A549 (cell line): ENCODE data around the gene MEI4. TPM values are rescaled to one million over a fixed set of nuclear protein-coding genes. Genes with fewer than 3 reads are reported as not detected.

ENCODE experiments used
- ATAC-seq, 2 experiments: fragments of 200-7000 bp in 1 of 2; fragments of >200 bp in 1 of 2; cut with Nextera tagmentation in 1 of 2; cut with Tn5 transposase in 1 of 2; 3 replicates each; pipeline versions ENCODE4 v1.8.0 to v1.9.1; 2018 to 2020; ENCODE audit warnings: mild to moderate bottlenecking in 1 of 2, moderate library complexity in 1 of 2
- CTCF ChIA-PET: fragments of 300-600 bp; sonication (Branson Sonifier 250); formaldehyde crosslinking; extraction: SDS; loops from one replicate; lab custom pipeline; 2021; ENCODE audit warnings: antibody characterized with exemption, inconsistent platforms; lab: Yijun Ruan, JAX
- POLR2A ChIA-PET: fragments of 350-600 bp; formaldehyde crosslinking; extraction: SDS; loops from one replicate; lab custom pipeline; 2021; ENCODE audit warnings: antibody characterized with exemption, inconsistent platforms; lab: Yijun Ruan, JAX
- DNase-seq, 2 experiments: peaks; one replicate each; pipeline versions ENCODE4 v3.0.0 to v3.0.0-alpha.2; 2011 to 2016; ENCODE audit warnings: low read depth in 1 of 2, low spot score in 1 of 2
- FAIRE-seq: peaks from 2 replicates; lab custom pipeline; 2011; peaks lifted over from hg19 to GRCh38; lab: Jason Lieb, UNC
- H3K27ac ChIP-seq, 2 experiments: fragments of >200 bp; sonication (Bioruptor Twin); formaldehyde crosslinking; 3 replicates each; pipeline ENCODE4 v1.5.1; 2016 to 2017
- H3K4me1 ChIP-seq: fragments of >200 bp; sonication (Bioruptor Twin); formaldehyde crosslinking; 3 replicates; pipeline ENCODE4 v1.6.1; 2016
- H3K4me2 ChIP-seq: fragments of >200 bp; sonication (Bioruptor Twin); formaldehyde crosslinking; 3 replicates; pipeline ENCODE4 v1.6.1; 2016
- H3K4me3 ChIP-seq: fragments of >200 bp; sonication (Bioruptor Twin); formaldehyde crosslinking; 3 replicates; pipeline ENCODE4 v1.5.1; 2016
- H3K9me3 ChIP-seq: fragments of >200 bp; sonication (Bioruptor Twin); formaldehyde crosslinking; 3 replicates; pipeline ENCODE4 v1.6.1; 2016
- BCL3 ChIP-seq: fragments of >200 bp; sonication (Bioruptor Twin); formaldehyde crosslinking; IDR thresholded peaks from 3 replicates; pipeline ENCODE4 v1.6.1; 2016
- CEBPB ChIP-seq, 2 experiments: fragments of >200 bp in 1 of 2; sonication (Bioruptor Twin) in 1 of 2; formaldehyde crosslinking in 1 of 2; IDR thresholded peaks; 2 replicates each; pipeline ENCODE4 v1.6.1; 2012 to 2016
- CHD2 ChIP-seq: fragments of 150-350 bp; IDR thresholded peaks from 2 replicates; pipeline ENCODE4 v1.6.1; 2014; ENCODE audit warnings: low read length; ENCODE audit not compliant: partially characterized antibody
- FOSL2 ChIP-seq, 2 experiments: fragments of 450-650 bp in 1 of 2; fragments of >200 bp in 1 of 2; sonication (Bioruptor Twin) in 1 of 2; formaldehyde crosslinking; IDR thresholded peaks; 2 replicates each; pipeline versions ENCODE4 v1.5.0 to v1.6.1; 2016 to 2020; ENCODE audit warnings: mild to moderate bottlenecking in 1 of 2, moderate library complexity in 1 of 2
- GATA3 ChIP-seq: IDR thresholded peaks from 2 replicates; pipeline ENCODE4 v1.6.1; 2012; ENCODE audit warnings: borderline replicate concordance
- HEYL ChIP-seq: fragments of 250-450 bp; sonication (Bioruptor Pico); IDR thresholded peaks from 2 replicates; pipeline ENCODE4 v1.8.0; 2021; ENCODE audit warnings: mild to moderate bottlenecking, moderate library complexity
- HOXA7 ChIP-seq: fragments of 250-450 bp; sonication (Bioruptor Pico); IDR thresholded peaks from 2 replicates; pipeline ENCODE4 v1.5.0; 2020; ENCODE audit warnings: mild to moderate bottlenecking, moderate library complexity
- HOXB5 ChIP-seq: fragments of 250-450 bp; sonication (Bioruptor Pico); IDR thresholded peaks from 2 replicates; pipeline ENCODE4 v1.5.0; 2020; ENCODE audit warnings: mild to moderate bottlenecking, moderate library complexity
- JUN ChIP-seq, 2 experiments: fragments of >200 bp; sonication (Bioruptor Twin); formaldehyde crosslinking; IDR thresholded peaks; 2 replicates in 1 of 2; 3 replicates in 1 of 2; pipeline ENCODE4 v1.6.1; 2016 to 2017
- KDM5A ChIP-seq: fragments of 200-600 bp; sonication (generic); IDR thresholded peaks from 2 replicates; pipeline ENCODE4 v1.6.1; 2016; ENCODE audit warnings: antibody characterized with exemption, mild to moderate bottlenecking
- MAZ ChIP-seq: fragments of 150-350 bp; IDR thresholded peaks from 2 replicates; pipeline ENCODE4 v1.6.1; 2014; ENCODE audit warnings: antibody characterized with exemption, low read depth, low read length, borderline replicate concordance
- NPAS2 ChIP-seq: fragments of 250-450 bp; sonication (Bioruptor Pico); IDR thresholded peaks from 2 replicates; pipeline ENCODE4 v1.8.0; 2022; ENCODE audit warnings: mild to moderate bottlenecking, moderate library complexity, borderline replicate concordance
- POLR2A ChIP-seq: IDR thresholded peaks from 2 replicates; pipeline ENCODE4 v1.6.1; 2012; ENCODE audit warnings: mild to moderate bottlenecking, low read length
- POLR2AphosphoS2 ChIP-seq: conservative IDR thresholded peaks from 2 replicates; pipeline ENCODE4 v1.6.1; 2012; ENCODE audit warnings: low read length, improper control_type of control experiment, inconsistent platforms
- RCOR1 ChIP-seq: fragments of 150-350 bp; IDR thresholded peaks from 2 replicates; pipeline ENCODE4 v1.6.1; 2014; ENCODE audit warnings: antibody characterized with exemption, low read length, low read depth
- REST ChIP-seq: fragments of 200-600 bp; sonication (generic); IDR thresholded peaks from 2 replicates; pipeline ENCODE4 v1.6.1; 2016; ENCODE audit warnings: antibody characterized with exemption, mild to moderate bottlenecking, moderate library complexity
- TP53 ChIP-seq: fragments of 250-450 bp; sonication (Bioruptor Pico); IDR thresholded peaks from 2 replicates; pipeline ENCODE4 v1.5.0; 2021; ENCODE audit warnings: mild to moderate bottlenecking, moderate library complexity
- USF2 ChIP-seq: fragments of 450-650 bp; IDR thresholded peaks from 2 replicates; pipeline ENCODE4 v1.6.1; 2014; ENCODE audit warnings: antibody characterized with exemption
- ZFP36 ChIP-seq: fragments of 450-650 bp; IDR thresholded peaks from 2 replicates; pipeline ENCODE4 v1.6.1; 2014; ENCODE audit warnings: borderline replicate concordance; ENCODE audit not compliant: partially characterized antibody
- ZSCAN20 ChIP-seq: fragments of 250-450 bp; sonication (Bioruptor Pico); IDR thresholded peaks from 2 replicates; pipeline ENCODE4 v1.8.0; 2022; ENCODE audit warnings: mild to moderate bottlenecking, moderate library complexity
- WGBS: methylation state at CpG from one replicate; pipeline ENCODE4 v1.1.6; 2017; ENCODE audit errors: missing lambda C conversion rate; 5-methylcytosine and 5-hydroxymethylcytosine counted together
- polyA plus RNA-seq, 4 experiments: library from polyadenylated mRNA; depleted of rRNA in 3 of 4; stranded (reverse); fragments of >200 nt; fragmentation: RNase III in 1 of 4; extraction: RNeasy Plus Mini Kit Qiagen cat#74134 plus additional on column Dnase treatment in 1 of 4; gene quantifications; 2 replicates in 3 of 4; 3 replicates in 1 of 4; pipeline ENCODE4 v1.2.3, GENCODE V29; 2011 to 2017
- TF ChIP-seq, protein P1 (sequence below): fragments of 250-450 bp; sonication (Bioruptor Pico); IDR thresholded peaks from 2 replicates; pipeline ENCODE4 v1.5.0; 2020; ENCODE audit warnings: low read depth, mild to moderate bottlenecking, moderate library complexity

MEI4 gene
- polyA plus RNA-seq, 2 of the 4 experiments (the other 2 are of a cell fraction): not detected

DNA sequence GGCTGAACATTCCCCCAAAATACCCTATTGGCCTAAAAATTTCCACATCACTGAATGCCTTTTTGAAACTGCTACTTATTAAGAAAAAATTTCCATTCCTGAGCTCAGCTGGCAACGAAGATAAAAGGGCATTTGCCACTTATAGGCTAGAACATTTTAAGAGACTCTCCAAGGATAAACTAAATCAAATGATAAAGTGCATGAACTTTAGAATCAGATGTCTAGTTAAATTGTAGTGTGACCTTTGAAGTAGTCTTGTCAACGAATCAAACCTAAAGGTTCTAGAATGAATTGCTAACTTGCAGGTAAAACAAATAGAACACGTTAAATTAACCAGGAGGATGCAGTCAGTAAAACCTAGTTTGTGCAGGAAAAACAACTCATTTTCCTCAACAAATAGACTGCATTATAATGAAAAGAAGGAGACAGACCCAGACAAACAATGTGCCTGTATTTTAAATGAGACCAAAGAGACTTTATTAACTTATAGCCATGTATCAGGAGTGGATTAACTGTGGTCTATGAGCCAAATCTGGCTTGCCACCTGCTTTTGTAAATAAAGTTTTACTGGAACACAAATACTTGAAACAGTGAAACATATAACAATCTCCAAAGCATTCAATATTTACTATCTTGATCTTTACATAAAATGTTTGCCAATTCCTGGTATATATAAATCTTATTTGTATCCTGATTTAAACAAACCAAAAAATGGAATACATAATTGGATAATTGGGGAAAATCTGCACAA, 184.4 kb downstream of the MEI4 start:
- TF ChIP-seq HEYL (CRISPR knock-in tag): no peak
- no peak for TF ChIP-seq ZSCAN20
- TF ChIP-seq USF2: no peak
- no peak for TF ChIP-seq TP53 (CRISPR knock-in tag)
- no peak for TF ChIP-seq GATA3
- Histone ChIP-seq H3K4me3 (no peak overlapping the region), H3K4me2 (no peak overlapping the region), H3K27ac (no peak overlapping the region), H3K4me1 (no peaks in the 10 kb centered on the region), H3K9me3 (no peaks in the 10 kb centered on the region)
- ChIA-PET POLR2A (no interaction called here), CTCF (no interaction called here)
- 5% methylated on average over 3 of the region's 3 CpGs for WGBS
- ATAC-seq: no peak
- DNase-seq: no peak
- FAIRE-seq: no peak

DNA sequence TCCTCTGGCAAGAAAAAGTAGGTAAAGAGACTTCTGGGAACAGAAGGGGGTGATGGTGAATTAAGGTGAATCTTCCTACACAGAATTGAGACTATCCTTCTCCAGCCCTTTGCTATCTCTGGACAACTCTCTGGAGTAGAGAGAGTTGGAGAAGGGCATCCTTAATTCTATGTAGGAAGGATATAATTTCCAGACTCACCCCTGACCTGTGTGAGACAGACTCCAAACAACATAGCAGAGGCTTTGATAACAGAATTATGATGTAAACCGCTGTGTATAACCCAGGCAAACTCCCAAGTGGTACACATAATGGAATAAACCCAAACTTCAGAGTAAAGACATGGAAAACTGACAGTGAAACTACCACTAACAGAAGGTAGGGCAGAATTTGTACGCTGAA, 186.5 kb downstream of the MEI4 start:
- no peak for DNase-seq
- no peak overlapping the region for H3K4me3 ChIP-seq
- TF ChIP-seq POLR2AphosphoS2 (no peak), CHD2 (no peak), HOXB5 (CRISPR knock-in tag) (no peak), HOXA7 (CRISPR knock-in tag) (no peak), CEBPB (IDR thresholded peaks at IDR 0.05) (no peak), FOSL2 (IDR thresholded peaks at IDR 0.05) (no peak), FOSL2 (CRISPR knock-in tag; IDR thresholded peaks at IDR 0.05) (no peak), JUN (IDR thresholded peaks at IDR 0.05) (no peak), POLR2A (no peak), NPAS2 (CRISPR knock-in tag) (no peak), ZFP36 (no peak)
- TF ChIP-seq, all 56 proteins: peak for 0
- H3K9me3 ChIP-seq: no peaks in the 10 kb centered on the region
- no peak overlapping the region for H3K27ac ChIP-seq
- no peak for FAIRE-seq
- ChIA-PET CTCF (no interaction called here), POLR2A (no interaction called here)
- no peak for ATAC-seq
- 15% methylated on average over 2 of the region's 2 CpGs for WGBS
- H3K4me1 ChIP-seq: no peaks in the 10 kb centered on the region
- H3K4me2 ChIP-seq: no peak overlapping the region

- Histone ChIP-seq H3K4me3 (no peak overlapping the region), H3K9me3 (no peaks in the 10 kb centered on the region), H3K4me2 (no peak overlapping the region), H3K27ac (no peak overlapping the region), H3K4me1 (no peaks in the 10 kb centered on the region)
- no peak for FAIRE-seq
- ChIA-PET POLR2A (no interaction called here), CTCF (no interaction called here)
- DNase-seq: no peak
- no peak for ATAC-seq
- TF ChIP-seq ZFP36: no peak
- TF ChIP-seq BCL3: no peak
- TF ChIP-seq REST: no peak
- TF ChIP-seq POLR2AphosphoS2: no peak
- TF ChIP-seq, protein P1, sequence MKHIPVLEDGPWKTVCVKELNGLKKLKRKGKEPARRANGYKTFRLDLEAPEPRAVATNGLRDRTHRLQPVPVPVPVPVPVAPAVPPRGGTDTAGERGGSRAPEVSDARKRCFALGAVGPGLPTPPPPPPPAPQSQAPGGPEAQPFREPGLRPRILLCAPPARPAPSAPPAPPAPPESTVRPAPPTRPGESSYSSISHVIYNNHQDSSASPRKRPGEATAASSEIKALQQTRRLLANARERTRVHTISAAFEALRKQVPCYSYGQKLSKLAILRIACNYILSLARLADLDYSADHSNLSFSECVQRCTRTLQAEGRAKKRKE (CRISPR knock-in tag): no peak
- no peak for TF ChIP-seq MAZ
- TF ChIP-seq CEBPB (IDR thresholded peaks at IDR 0.05): no peak
- no peak for TF ChIP-seq KDM5A
- TF ChIP-seq RCOR1: no peak
- WGBS: 15% methylated on average over 3 of the region's 3 CpGs
These were observed 192.0 kb downstream of the MEI4 start for GRCh38 chr6:77844822-77845221.
